ENCODE results near the gene STAT2. TPM values are rescaled to one million over a fixed set of nuclear protein-coding genes. Genes with fewer than 3 reads are reported as not detected.

STAT2 gene
- total RNA-seq, 1 donor from 2014 or later: 327 TPM

DNA sequence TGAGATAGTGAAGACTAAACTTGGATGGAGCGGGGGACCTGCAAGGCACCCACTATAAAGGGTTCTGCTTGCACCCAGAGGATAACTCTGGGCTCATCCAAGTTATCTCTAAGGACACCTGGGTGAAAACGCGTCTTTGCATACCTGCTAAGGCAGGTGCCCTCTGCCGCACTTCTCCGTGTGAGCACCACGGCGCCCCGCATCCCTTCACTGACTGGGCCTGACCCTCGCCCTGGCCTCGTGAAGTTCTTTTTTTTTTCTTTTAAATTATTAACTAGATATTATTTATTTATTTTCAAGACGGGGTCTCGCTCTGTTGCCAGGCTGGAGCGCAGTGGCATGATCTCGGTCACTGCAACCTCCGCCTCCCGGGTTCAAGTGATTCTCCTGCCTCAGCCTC lies 22.7 kb upstream of the STAT2 start:
- H3K36me3 Mint-ChIP-seq (ENCODE audit: unreplicated experiment): no peaks in the 10 kb centered on the region
- H3K4me3 Mint-ChIP-seq (ENCODE audit: unreplicated experiment): no peak overlapping the region
- no peak for DNase-seq (ENCODE audit: extremely low spot score, unreplicated experiment)
- peaks cover 7% of the 10 kb centered on the region for H3K27me3 Mint-ChIP-seq (ENCODE audit: unreplicated experiment)
- TF ChIP-seq, protein P1, sequence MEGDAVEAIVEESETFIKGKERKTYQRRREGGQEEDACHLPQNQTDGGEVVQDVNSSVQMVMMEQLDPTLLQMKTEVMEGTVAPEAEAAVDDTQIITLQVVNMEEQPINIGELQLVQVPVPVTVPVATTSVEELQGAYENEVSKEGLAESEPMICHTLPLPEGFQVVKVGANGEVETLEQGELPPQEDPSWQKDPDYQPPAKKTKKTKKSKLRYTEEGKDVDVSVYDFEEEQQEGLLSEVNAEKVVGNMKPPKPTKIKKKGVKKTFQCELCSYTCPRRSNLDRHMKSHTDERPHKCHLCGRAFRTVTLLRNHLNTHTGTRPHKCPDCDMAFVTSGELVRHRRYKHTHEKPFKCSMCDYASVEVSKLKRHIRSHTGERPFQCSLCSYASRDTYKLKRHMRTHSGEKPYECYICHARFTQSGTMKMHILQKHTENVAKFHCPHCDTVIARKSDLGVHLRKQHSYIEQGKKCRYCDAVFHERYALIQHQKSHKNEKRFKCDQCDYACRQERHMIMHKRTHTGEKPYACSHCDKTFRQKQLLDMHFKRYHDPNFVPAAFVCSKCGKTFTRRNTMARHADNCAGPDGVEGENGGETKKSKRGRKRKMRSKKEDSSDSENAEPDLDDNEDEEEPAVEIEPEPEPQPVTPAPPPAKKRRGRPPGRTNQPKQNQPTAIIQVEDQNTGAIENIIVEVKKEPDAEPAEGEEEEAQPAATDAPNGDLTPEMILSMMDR (IDR thresholded peaks at IDR 0.05): no peak
- H3K27ac Mint-ChIP-seq (ENCODE audit: unreplicated experiment): no peak overlapping the region
- H3K9me3 Mint-ChIP-seq (ENCODE audit: unreplicated experiment): no peaks in the 10 kb centered on the region
- peaks cover 19% of the 10 kb centered on the region for H3K4me1 Mint-ChIP-seq (ENCODE audit: unreplicated experiment)

DNA sequence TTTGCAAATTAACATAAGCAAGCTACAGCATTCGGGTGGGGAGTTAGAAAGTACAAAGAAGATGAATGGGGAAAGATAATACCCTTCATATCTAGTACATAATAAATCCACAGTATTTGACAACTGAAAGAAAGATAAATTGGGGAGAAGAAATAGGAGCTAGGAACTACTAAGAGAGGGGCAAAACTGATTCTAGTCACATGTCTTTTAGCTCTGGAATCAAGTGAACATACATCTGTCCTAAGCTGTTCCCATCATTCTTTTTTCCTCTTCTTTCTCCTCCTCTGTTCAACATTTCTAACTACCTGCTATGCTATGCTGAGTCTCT lies 18.0 kb upstream of the STAT2 start:
- no peak for DNase-seq (ENCODE audit: extremely low spot score, unreplicated experiment)
- Mint-ChIP-seq H3K36me3 (ENCODE audit: unreplicated experiment) (no peaks in the 10 kb centered on the region), H3K9me3 (ENCODE audit: unreplicated experiment) (no peaks in the 10 kb centered on the region), H3K4me3 (ENCODE audit: unreplicated experiment) (no peak overlapping the region), H3K27me3 (ENCODE audit: unreplicated experiment) (peaks cover 11% of the 10 kb centered on the region), H3K27ac (ENCODE audit: unreplicated experiment) (no peak overlapping the region), H3K4me1 (ENCODE audit: unreplicated experiment) (no peaks in the 10 kb centered on the region)
- TF ChIP-seq, protein P1 (IDR thresholded peaks at IDR 0.05): no peak

DNA sequence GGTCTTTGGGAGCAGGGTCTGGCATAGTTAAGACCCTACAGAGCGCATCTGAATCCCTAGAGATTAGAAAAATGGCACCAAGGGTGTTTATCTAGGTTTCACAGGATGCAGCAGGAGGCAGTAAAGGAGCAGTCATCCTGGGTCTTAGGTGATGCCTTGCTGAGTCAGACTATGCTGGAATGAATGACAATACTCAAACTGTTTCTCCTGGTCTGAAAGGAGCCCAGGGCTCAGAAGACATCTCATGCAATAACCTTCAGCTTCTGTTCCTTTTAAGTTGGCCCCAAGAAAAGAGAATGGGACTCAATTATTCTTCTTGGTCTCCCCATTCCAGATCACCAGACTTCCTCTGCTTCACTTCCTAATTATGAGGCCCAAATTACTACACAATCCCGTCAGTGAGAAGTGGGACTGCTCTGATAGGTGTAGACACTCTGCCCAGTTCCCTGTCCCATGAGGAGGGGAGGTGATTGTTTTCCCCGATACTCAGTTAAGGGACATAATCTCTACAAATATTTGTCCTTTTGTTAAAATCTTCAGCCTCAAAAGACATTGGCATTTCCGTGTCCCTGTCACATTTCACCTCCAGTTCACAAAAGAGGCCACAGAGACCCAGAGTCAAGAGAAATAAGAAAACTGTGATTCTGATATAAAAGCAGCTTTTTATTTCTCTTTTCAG lies 17.5 kb upstream of the STAT2 start:
- H3K36me3 Mint-ChIP-seq (ENCODE audit: unreplicated experiment): no peaks in the 10 kb centered on the region
- H3K4me3 Mint-ChIP-seq (ENCODE audit: unreplicated experiment): no peak overlapping the region
- peaks cover 15% of the 10 kb centered on the region for H3K27me3 Mint-ChIP-seq (ENCODE audit: unreplicated experiment)
- H3K9me3 Mint-ChIP-seq (ENCODE audit: unreplicated experiment): no peaks in the 10 kb centered on the region
- TF ChIP-seq, protein P1 (IDR thresholded peaks at IDR 0.05): no peak
- no peaks in the 10 kb centered on the region for H3K4me1 Mint-ChIP-seq (ENCODE audit: unreplicated experiment)
- DNase-seq (ENCODE audit: extremely low spot score, unreplicated experiment): no peak
- H3K27ac Mint-ChIP-seq (ENCODE audit: unreplicated experiment): no peak overlapping the region

DNA sequence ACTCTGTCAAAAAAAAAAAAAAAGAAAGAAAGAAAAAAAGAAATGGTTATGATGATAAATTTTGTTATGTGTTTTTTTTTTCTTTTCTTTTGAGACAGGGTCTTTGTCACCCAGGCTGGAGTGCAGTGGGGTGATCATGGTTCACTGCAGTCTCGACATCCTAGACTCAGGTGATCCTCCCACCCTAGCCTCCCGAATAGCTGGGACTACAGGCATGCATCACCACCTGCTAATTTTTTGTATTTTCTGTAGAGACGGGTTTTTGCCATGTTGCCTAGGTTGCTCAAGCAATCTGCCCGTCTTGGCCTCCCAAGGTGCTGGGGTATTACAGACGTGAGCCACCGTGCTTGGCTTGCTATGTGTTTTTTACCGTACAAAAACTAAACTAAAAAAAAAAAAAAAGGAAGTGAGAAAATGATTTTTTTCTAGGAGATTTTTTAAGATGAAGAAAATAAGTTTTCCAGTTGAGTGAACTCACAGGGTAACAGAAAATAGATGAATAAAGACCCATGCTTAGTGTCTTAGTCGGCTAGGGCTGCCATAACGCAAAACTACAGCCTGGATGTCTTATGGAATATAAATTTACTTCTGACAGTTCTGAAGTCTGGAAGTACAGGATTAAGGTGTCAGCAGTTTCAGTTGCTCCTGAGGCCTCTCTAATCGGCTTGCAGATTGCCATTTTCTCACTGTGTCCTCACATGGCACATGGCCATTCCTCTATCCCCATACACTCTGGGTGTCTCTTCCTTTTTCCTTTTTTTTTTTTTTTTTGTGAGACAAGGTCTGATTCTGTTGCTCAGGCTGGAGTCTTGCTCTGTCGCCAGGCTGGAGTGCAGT lies 15.9 kb upstream of the STAT2 start:
- H3K27me3 Mint-ChIP-seq (ENCODE audit: unreplicated experiment): peaks cover 22% of the 10 kb centered on the region
- no peak overlapping the region for H3K27ac Mint-ChIP-seq (ENCODE audit: unreplicated experiment)
- H3K36me3 Mint-ChIP-seq (ENCODE audit: unreplicated experiment): no peaks in the 10 kb centered on the region
- H3K9me3 Mint-ChIP-seq (ENCODE audit: unreplicated experiment): no peaks in the 10 kb centered on the region
- H3K4me1 Mint-ChIP-seq (ENCODE audit: unreplicated experiment): no peaks in the 10 kb centered on the region
- TF ChIP-seq, protein P1 (IDR thresholded peaks at IDR 0.05): no peak
- DNase-seq (ENCODE audit: extremely low spot score, unreplicated experiment): no peak
- no peak overlapping the region for H3K4me3 Mint-ChIP-seq (ENCODE audit: unreplicated experiment)
